Measurements from ENCODE around the gene KRT81. TPM values are rescaled to one million over a fixed set of nuclear protein-coding genes. Genes with fewer than 3 reads are reported as not detected.

Gene KRT81
- total RNA-seq, 1 donor from 2014 or later, result 0.83 TPM

DNA sequence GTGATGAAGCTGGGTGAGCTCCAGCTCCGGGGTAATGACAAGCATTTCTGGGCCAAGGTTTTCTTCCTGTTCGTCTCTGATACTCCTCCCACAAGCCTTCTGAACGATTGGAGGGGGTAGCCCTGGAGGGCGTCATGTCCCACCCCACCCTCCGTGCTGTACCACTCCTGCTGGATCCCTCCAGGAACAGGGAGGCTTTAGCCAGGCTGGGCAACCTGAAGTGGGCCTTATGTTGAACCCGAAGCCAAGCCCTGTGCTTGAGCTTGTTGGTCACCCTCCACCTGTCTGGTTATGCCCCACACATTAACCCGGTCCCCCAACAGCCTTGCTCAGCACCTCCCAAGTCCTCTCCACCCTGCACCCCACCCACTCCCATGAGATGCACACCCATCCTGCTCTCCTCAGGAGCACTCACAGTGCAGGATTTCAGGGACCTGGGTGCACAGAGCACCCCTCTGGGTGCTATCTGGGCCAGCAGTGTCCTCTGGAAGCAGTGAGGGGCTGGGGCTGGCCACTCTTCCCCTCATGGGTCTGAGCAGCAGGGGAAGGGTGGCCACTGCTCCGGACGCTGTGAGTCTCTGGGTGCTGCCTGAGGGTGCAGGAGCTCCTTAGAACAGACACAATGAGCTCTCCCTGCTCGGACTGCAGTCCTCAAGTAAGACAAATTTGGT, 36.6 kb upstream of the KRT81 start:
- DNase-seq (ENCODE audit: extremely low spot score, unreplicated experiment), result no peak
- H3K27me3 Mint-ChIP-seq (ENCODE audit: unreplicated experiment), result peaks cover 9% of the 10 kb centered on the region
- H3K36me3 Mint-ChIP-seq (ENCODE audit: unreplicated experiment), result no peaks in the 10 kb centered on the region
- no peak overlapping the region for H3K27ac Mint-ChIP-seq (ENCODE audit: unreplicated experiment)
- TF ChIP-seq, protein P1, sequence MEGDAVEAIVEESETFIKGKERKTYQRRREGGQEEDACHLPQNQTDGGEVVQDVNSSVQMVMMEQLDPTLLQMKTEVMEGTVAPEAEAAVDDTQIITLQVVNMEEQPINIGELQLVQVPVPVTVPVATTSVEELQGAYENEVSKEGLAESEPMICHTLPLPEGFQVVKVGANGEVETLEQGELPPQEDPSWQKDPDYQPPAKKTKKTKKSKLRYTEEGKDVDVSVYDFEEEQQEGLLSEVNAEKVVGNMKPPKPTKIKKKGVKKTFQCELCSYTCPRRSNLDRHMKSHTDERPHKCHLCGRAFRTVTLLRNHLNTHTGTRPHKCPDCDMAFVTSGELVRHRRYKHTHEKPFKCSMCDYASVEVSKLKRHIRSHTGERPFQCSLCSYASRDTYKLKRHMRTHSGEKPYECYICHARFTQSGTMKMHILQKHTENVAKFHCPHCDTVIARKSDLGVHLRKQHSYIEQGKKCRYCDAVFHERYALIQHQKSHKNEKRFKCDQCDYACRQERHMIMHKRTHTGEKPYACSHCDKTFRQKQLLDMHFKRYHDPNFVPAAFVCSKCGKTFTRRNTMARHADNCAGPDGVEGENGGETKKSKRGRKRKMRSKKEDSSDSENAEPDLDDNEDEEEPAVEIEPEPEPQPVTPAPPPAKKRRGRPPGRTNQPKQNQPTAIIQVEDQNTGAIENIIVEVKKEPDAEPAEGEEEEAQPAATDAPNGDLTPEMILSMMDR (IDR thresholded peaks at IDR 0.05), result no peak
- H3K4me3 Mint-ChIP-seq (ENCODE audit: unreplicated experiment), result no peak overlapping the region
- no peaks in the 10 kb centered on the region for H3K9me3 Mint-ChIP-seq (ENCODE audit: unreplicated experiment)
- H3K4me1 Mint-ChIP-seq (ENCODE audit: unreplicated experiment), result peaks cover 5% of the 10 kb centered on the region

DNA sequence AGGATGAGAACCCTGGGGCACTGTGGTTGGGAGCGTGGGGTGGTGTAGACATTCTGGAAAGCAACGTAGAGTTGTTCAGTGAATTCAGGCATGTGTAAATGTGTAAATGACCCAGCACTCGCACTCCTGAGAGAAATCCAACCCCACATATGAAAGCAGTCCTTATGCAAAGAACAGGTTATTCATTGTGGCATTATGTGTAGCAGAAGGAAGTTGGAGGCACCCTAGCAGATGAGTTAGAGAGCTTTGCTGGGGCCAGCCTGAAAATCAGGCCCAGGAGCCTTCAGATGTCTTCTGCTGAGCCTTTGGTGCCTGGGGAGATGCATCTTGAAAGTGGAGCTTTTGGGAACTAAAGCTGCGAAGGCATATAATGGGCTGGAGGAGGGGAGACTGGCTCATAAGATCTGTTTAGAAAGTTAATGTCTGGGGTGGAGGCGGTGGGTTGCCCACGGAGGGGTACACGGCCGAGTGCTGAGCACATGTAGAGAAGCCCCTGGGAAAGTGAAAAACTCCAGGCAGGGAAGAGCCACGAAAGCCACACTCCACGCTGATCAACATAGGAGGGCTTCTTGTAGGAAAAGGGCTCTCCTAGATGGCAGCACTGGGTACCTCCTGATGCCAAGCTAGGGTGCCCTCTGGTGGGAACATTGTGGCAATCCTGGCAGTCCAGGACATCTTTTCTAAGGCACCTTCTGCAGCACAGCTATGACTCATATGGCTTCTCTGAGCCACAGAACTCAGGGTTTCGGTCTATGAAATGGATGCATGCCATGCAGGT, 35.9 kb upstream of the KRT81 start:
- Mint-ChIP-seq H3K27me3 (ENCODE audit: unreplicated experiment) (peaks cover 16% of the 10 kb centered on the region), H3K36me3 (ENCODE audit: unreplicated experiment) (no peaks in the 10 kb centered on the region), H3K27ac (ENCODE audit: unreplicated experiment) (no peak overlapping the region), H3K9me3 (ENCODE audit: unreplicated experiment) (no peaks in the 10 kb centered on the region), H3K4me3 (ENCODE audit: unreplicated experiment) (no peak overlapping the region), H3K4me1 (ENCODE audit: unreplicated experiment) (peaks cover 5% of the 10 kb centered on the region)
- TF ChIP-seq, protein P1 (IDR thresholded peaks at IDR 0.05), result peak; percentile 98
- peak; percentile 93 for DNase-seq (ENCODE audit: extremely low spot score, unreplicated experiment)

- peaks cover 5% of the 10 kb centered on the region for H3K4me1 Mint-ChIP-seq (ENCODE audit: unreplicated experiment)
- TF ChIP-seq, protein P1 (IDR thresholded peaks at IDR 0.05), result no peak
- H3K9me3 Mint-ChIP-seq (ENCODE audit: unreplicated experiment), result no peaks in the 10 kb centered on the region
- no peak overlapping the region for H3K27ac Mint-ChIP-seq (ENCODE audit: unreplicated experiment)
- H3K36me3 Mint-ChIP-seq (ENCODE audit: unreplicated experiment), result no peaks in the 10 kb centered on the region
- H3K27me3 Mint-ChIP-seq (ENCODE audit: unreplicated experiment), result peaks cover 32% of the 10 kb centered on the region
- no peak overlapping the region for H3K4me3 Mint-ChIP-seq (ENCODE audit: unreplicated experiment)
- no peak for DNase-seq (ENCODE audit: extremely low spot score, unreplicated experiment)
Observed at GRCh38 chr12:52324153-52324444, 32.8 kb upstream of the KRT81 start.

GRCh38 chr12:52323416-52324152, 32.2 kb upstream of the KRT81 start:
- DNase-seq (ENCODE audit: extremely low spot score, unreplicated experiment), result no peak
- TF ChIP-seq, protein P1 (IDR thresholded peaks at IDR 0.05), result no peak
- H3K36me3 Mint-ChIP-seq (ENCODE audit: unreplicated experiment), result no peaks in the 10 kb centered on the region
- no peaks in the 10 kb centered on the region for H3K9me3 Mint-ChIP-seq (ENCODE audit: unreplicated experiment)
- H3K4me1 Mint-ChIP-seq (ENCODE audit: unreplicated experiment), result peaks cover 4% of the 10 kb centered on the region
- no peak overlapping the region for H3K4me3 Mint-ChIP-seq (ENCODE audit: unreplicated experiment)
- H3K27ac Mint-ChIP-seq (ENCODE audit: unreplicated experiment), result no peak overlapping the region
- H3K27me3 Mint-ChIP-seq (ENCODE audit: unreplicated experiment), result peaks cover 37% of the 10 kb centered on the region

DNA sequence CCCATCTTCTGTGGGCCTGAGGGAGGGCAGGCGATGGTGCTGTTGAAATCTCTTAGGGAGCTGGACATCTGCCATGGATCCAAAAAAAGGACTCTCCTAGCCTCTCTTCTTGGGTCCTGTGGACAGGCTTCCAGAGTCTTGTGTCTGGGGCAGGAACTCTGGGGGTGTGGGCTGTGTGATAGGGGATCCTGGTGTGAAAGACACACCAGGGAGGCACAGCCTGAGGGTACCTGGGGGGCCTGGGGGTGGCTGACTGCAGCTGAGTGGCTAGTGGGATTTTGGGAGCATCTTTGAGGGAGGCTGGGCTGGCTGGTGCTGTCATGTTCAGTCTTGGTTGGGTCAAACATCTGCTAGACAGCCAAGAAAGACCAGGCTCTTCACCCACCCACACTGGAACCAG, 31.7 kb upstream of the KRT81 start:
- DNase-seq (ENCODE audit: extremely low spot score, unreplicated experiment), result no peak
- H3K36me3 Mint-ChIP-seq (ENCODE audit: unreplicated experiment), result no peaks in the 10 kb centered on the region
- H3K9me3 Mint-ChIP-seq (ENCODE audit: unreplicated experiment), result no peaks in the 10 kb centered on the region
- peaks cover 41% of the 10 kb centered on the region for H3K27me3 Mint-ChIP-seq (ENCODE audit: unreplicated experiment)
- H3K27ac Mint-ChIP-seq (ENCODE audit: unreplicated experiment), result no peak overlapping the region
- H3K4me3 Mint-ChIP-seq (ENCODE audit: unreplicated experiment), result no peak overlapping the region
- TF ChIP-seq, protein P1 (IDR thresholded peaks at IDR 0.05), result no peak
- H3K4me1 Mint-ChIP-seq (ENCODE audit: unreplicated experiment), result peaks cover 4% of the 10 kb centered on the region

Measured in osteocyte (in vitro differentiated cells).